ENCODE measurements around the gene SNRPA. TPM values are rescaled to one million over a fixed set of nuclear protein-coding genes. Genes with fewer than 3 reads are reported as not detected.

Gene SNRPA
- total RNA-seq, 1 experiment from 2014 or later: 147 TPM

GRCh38 chr19:40740747-40741146 lies 10.3 kb upstream of the SNRPA start:
- H2AFZ ChIP-seq: no peak overlapping the region
- H3K4me1 ChIP-seq (replicated peaks; ENCODE audit: insufficient read depth): peaks cover 14% of the 10 kb centered on the region
- H3K9me3 ChIP-seq (ENCODE audit: insufficient read depth, low read depth): no peaks in the 10 kb centered on the region
- H3K4me3 ChIP-seq: no peak overlapping the region
- POLR2A ChIA-PET (ENCODE audit: unreplicated experiment): no interaction called here
- peaks cover 29% of the 10 kb centered on the region for H3F3A ChIP-seq (ENCODE audit: insufficient read depth, low read depth)
- CTCF ChIA-PET: no interaction called here
- H4K20me1 ChIP-seq (ENCODE audit: insufficient read depth): no peaks in the 10 kb centered on the region; the same call in 1 of the 2 replicates
- DNase-seq: no peak
- H3K9me2 ChIP-seq (ENCODE audit: insufficient read depth): no peaks in the 10 kb centered on the region
- no TSS peak for BruUV-seq (replicated peaks)
- intact Hi-C loops (cut with micrococcal nuclease; ENCODE audit: unreplicated experiment): no loop called here
- TF ChIP-seq EZH2 (IDR thresholded peaks at IDR 0.05; ENCODE audit: low read depth) (no peak), CTCF (conservative IDR thresholded peaks at IDR 0.05) (no peak)
- H3K36me3 ChIP-seq (ENCODE audit: low read depth): peaks cover 9% of the 10 kb centered on the region; the same call in 1 of the 2 replicates
- no peak overlapping the region for H3K27ac ChIP-seq
- H3K4me2 ChIP-seq: no peak overlapping the region
- H3K27me3 ChIP-seq (ENCODE audit: insufficient read depth, low read depth): no peaks in the 10 kb centered on the region
- no peaks in the 10 kb centered on the region for H3K79me2 ChIP-seq (ENCODE audit: low read depth)

- Histone ChIP-seq H3K79me2 (ENCODE audit: low read depth) (no peaks in the 10 kb centered on the region), H3K27ac (no peak overlapping the region), H3K4me3 (no peak overlapping the region), H3K9me3 (ENCODE audit: insufficient read depth, low read depth) (no peaks in the 10 kb centered on the region), H2AFZ (no peak overlapping the region), H3K9me2 (ENCODE audit: insufficient read depth) (no peaks in the 10 kb centered on the region), H4K20me1 (ENCODE audit: insufficient read depth) (no peaks in the 10 kb centered on the region; the same call in 1 of the 2 replicates), H3K4me1 (replicated peaks; ENCODE audit: insufficient read depth) (0 out of 2 replicates have a peak, but pooled peaks cover 6% of the 10 kb centered on the region), H3F3A (ENCODE audit: insufficient read depth, low read depth) (peaks cover 30% of the 10 kb centered on the region), H3K4me2 (no peak overlapping the region), H3K27me3 (ENCODE audit: insufficient read depth, low read depth) (no peaks in the 10 kb centered on the region), H3K36me3 (ENCODE audit: low read depth) (peaks cover 9% of the 10 kb centered on the region; the same call in 1 of the 2 replicates)
- intact Hi-C loops (cut with micrococcal nuclease; ENCODE audit: unreplicated experiment): no loop called here
- BruUV-seq (replicated peaks): no TSS peak
- no peak for DNase-seq
- no peak for TF ChIP-seq CTCF (conservative IDR thresholded peaks at IDR 0.05)
- TF ChIP-seq EZH2 (IDR thresholded peaks at IDR 0.05; ENCODE audit: low read depth): no peak
- ChIA-PET POLR2A (ENCODE audit: unreplicated experiment) (no interaction called here), CTCF (no interaction called here)
Measured at GRCh38 chr19:40741527-40742390, 9.2 kb upstream of the SNRPA start.

- no peak for DNase-seq
- ChIA-PET CTCF (no interaction called here), POLR2A (ENCODE audit: unreplicated experiment) (no interaction called here)
- Histone ChIP-seq H3K79me2 (ENCODE audit: low read depth) (no peaks in the 10 kb centered on the region), H3F3A (ENCODE audit: insufficient read depth, low read depth) (peaks cover 30% of the 10 kb centered on the region), H4K20me1 (ENCODE audit: insufficient read depth) (no peaks in the 10 kb centered on the region; the same call in 1 of the 2 replicates), H3K4me2 (no peak overlapping the region), H3K27ac (no peak overlapping the region), H3K9me3 (ENCODE audit: insufficient read depth, low read depth) (no peaks in the 10 kb centered on the region), H3K4me3 (no peak overlapping the region), H3K4me1 (replicated peaks; ENCODE audit: insufficient read depth) (0 out of 2 replicates have a peak, but pooled peaks cover 6% of the 10 kb centered on the region), H3K27me3 (ENCODE audit: insufficient read depth, low read depth) (no peaks in the 10 kb centered on the region), H3K36me3 (ENCODE audit: low read depth) (peaks cover 7% of the 10 kb centered on the region; the same call in 1 of the 2 replicates), H2AFZ (no peak overlapping the region), H3K9me2 (ENCODE audit: insufficient read depth) (no peaks in the 10 kb centered on the region)
- intact Hi-C loops (cut with micrococcal nuclease; ENCODE audit: unreplicated experiment): no loop called here
- BruUV-seq (replicated peaks): no TSS peak
- no peak for TF ChIP-seq CTCF (conservative IDR thresholded peaks at IDR 0.05)
- TF ChIP-seq EZH2 (IDR thresholded peaks at IDR 0.05; ENCODE audit: low read depth): no peak
Measured at GRCh38 chr19:40742477-40742876, 8.5 kb upstream of the SNRPA start.
